Measurements from ENCODE around the gene CLK4. TPM values are rescaled to one million over a fixed set of nuclear protein-coding genes. Genes with fewer than 3 reads are reported as not detected.

CLK4 gene
- total and polyA plus RNA-seq, 2 experiments from 2014 or later: 11.8 to 14.1 TPM

- no peak for TF ChIP-seq EZH2 (IDR thresholded peaks at IDR 0.05; ENCODE audit: insufficient read depth, poor library complexity, severe bottlenecking)
- TF ChIP-seq EZH2phosphoT487 (IDR thresholded peaks at IDR 0.05; ENCODE audit: insufficient read depth, low read depth): no peak
- H3K27ac ChIP-seq: no peak overlapping the region
Observed at GRCh38 chr5:178569485-178569884, 57.4 kb downstream of the CLK4 start.

DNA sequence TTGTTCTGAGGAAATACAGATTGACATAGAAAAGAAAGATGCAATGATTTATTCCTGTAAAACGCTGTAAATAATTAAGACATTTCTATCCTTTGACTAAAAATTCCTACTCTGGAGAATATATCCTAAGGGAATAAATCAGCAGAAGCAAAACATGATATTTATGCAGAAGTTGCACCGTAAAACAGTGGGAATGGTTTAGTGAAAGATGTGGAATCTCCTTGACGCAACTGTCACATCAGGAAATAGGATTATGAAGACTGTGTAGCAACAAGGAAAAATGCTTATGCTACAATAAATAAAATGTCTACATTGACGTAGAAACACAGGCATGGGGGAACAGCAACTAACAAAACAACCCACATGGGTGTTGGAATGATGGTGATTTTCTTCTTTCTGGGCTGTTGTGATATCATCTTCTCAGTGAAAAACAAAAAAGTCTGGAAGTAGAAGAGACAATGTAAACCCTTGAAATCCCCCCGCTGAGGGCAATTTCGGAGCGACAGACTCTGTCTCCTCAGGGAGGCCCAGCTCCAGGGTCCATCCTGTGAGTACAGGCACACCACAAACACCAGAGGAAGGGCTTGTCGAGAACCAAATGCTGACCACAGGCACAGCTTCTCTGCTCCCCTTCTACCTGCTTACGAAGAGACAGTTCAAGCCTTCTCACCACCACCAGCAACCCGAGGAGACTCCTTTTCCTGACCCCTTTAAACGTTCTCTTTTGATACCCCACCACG lies 61.9 kb downstream of the CLK4 start:
- in situ Hi-C loops (cut with MboI): no loop called here
- no peak overlapping the region for H3K9ac ChIP-seq
- no peaks in the 10 kb centered on the region for H3K27me3 ChIP-seq (replicated peaks; ENCODE audit: insufficient read depth)
- WGBS, 2 experiments (ENCODE audit: low coverage in 1 of 2, low lambda C conversion rate in 2 of 2, missing lambda C conversion rate in 2 of 2): 35 to 38% methylated on average over 12 of the region's 12 CpGs
- H3K9me2 ChIP-seq (ENCODE audit: insufficient read depth): no peaks in the 10 kb centered on the region
- TF ChIP-seq EZH2phosphoT487 (IDR thresholded peaks at IDR 0.05; ENCODE audit: insufficient read depth, low read depth) (no peak), EZH2 (IDR thresholded peaks at IDR 0.05; ENCODE audit: insufficient read depth, poor library complexity, severe bottlenecking) (no peak)
- no peaks in the 10 kb centered on the region for H4K20me1 ChIP-seq (ENCODE audit: insufficient read depth)
- H3K79me2 ChIP-seq (ENCODE audit: insufficient read depth): no peaks in the 10 kb centered on the region
- no peaks in the 10 kb centered on the region for H3F3A ChIP-seq (ENCODE audit: insufficient read depth)
- no peaks in the 10 kb centered on the region for H3K4me1 ChIP-seq (ENCODE audit: insufficient read depth)
- H3K4me2 ChIP-seq (ENCODE audit: unreplicated experiment): no peak overlapping the region
- H3K27ac ChIP-seq: no peak overlapping the region
- no peak overlapping the region for H2AFZ ChIP-seq
- no peak overlapping the region for H3K4me3 ChIP-seq
- no peaks in the 10 kb centered on the region for H3K36me3 ChIP-seq (ENCODE audit: low read depth)
- no peak for DNase-seq
- no peaks in the 10 kb centered on the region for H3K9me3 ChIP-seq (ENCODE audit: low read depth)

More at GRCh38 chr5:178569485-178569884, 57.4 kb downstream of the CLK4 start:
- H3K4me1 ChIP-seq (ENCODE audit: insufficient read depth): no peaks in the 10 kb centered on the region
- no peaks in the 10 kb centered on the region for H3K36me3 ChIP-seq (ENCODE audit: low read depth)
- H3F3A ChIP-seq (ENCODE audit: insufficient read depth): no peaks in the 10 kb centered on the region
- DNase-seq: no peak
- no peaks in the 10 kb centered on the region for H3K79me2 ChIP-seq (ENCODE audit: insufficient read depth)
- in situ Hi-C loops (cut with MboI): no loop called here
- no peak overlapping the region for H2AFZ ChIP-seq
- H3K9me2 ChIP-seq (ENCODE audit: insufficient read depth): no peaks in the 10 kb centered on the region
- no peaks in the 10 kb centered on the region for H4K20me1 ChIP-seq (ENCODE audit: insufficient read depth)
- 0 to 9% methylated on average over 2 of the region's 2 CpGs for WGBS, 2 experiments (ENCODE audit: low coverage in 1 of 2, low lambda C conversion rate in 2 of 2, missing lambda C conversion rate in 2 of 2)
- no peak overlapping the region for H3K4me3 ChIP-seq
- no peaks in the 10 kb centered on the region for H3K27me3 ChIP-seq (replicated peaks; ENCODE audit: insufficient read depth)
- no peaks in the 10 kb centered on the region for H3K9me3 ChIP-seq (ENCODE audit: low read depth)
- H3K4me2 ChIP-seq (ENCODE audit: unreplicated experiment): no peak overlapping the region
- H3K9ac ChIP-seq: no peak overlapping the region

DNA sequence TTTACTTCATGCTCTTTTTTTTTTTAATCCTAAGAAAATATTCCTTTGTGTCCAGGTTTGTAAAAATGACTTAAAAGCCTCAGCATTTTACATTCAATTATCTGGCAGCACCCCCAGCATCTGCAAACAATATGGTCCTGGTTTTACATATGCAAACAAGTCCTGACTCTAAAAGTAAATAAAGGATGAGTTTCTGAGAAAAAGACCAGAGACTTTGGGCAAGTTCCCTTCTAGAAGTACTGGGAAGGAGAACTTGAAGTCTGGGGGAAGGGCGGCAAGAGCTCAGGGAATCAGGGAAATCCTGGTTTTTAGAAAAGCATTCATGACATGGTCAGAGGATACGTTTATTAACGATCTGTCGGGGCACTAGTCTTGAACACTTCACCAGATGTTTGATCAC lies 62.5 kb downstream of the CLK4 start:
- in situ Hi-C loops (cut with MboI): no loop called here
- no peak overlapping the region for H3K4me2 ChIP-seq (ENCODE audit: unreplicated experiment)
- no peaks in the 10 kb centered on the region for H3K36me3 ChIP-seq (ENCODE audit: low read depth)

GRCh38 chr5:178563621-178564020 lies 63.2 kb downstream of the CLK4 start:
- H3K9me2 ChIP-seq (ENCODE audit: insufficient read depth): no peaks in the 10 kb centered on the region
- H3K27ac ChIP-seq: no peak overlapping the region
- no peaks in the 10 kb centered on the region for H3F3A ChIP-seq (ENCODE audit: insufficient read depth)
- H3K79me2 ChIP-seq (ENCODE audit: insufficient read depth): no peaks in the 10 kb centered on the region
- TF ChIP-seq EZH2 (IDR thresholded peaks at IDR 0.05; ENCODE audit: insufficient read depth, poor library complexity, severe bottlenecking) (no peak), EZH2phosphoT487 (IDR thresholded peaks at IDR 0.05; ENCODE audit: insufficient read depth, low read depth) (no peak)
- H3K4me3 ChIP-seq: no peak overlapping the region
- in situ Hi-C loops (cut with MboI): no loop called here
- H3K9me3 ChIP-seq (ENCODE audit: low read depth): no peaks in the 10 kb centered on the region
- H3K9ac ChIP-seq: no peak overlapping the region
- 61 to 62% methylated on average over 8 of the region's 8 CpGs for WGBS, 2 experiments (ENCODE audit: low coverage in 1 of 2, low lambda C conversion rate in 2 of 2, missing lambda C conversion rate in 2 of 2)
- H4K20me1 ChIP-seq (ENCODE audit: insufficient read depth): no peaks in the 10 kb centered on the region
- H2AFZ ChIP-seq: no peak overlapping the region
- no peak for DNase-seq
- H3K36me3 ChIP-seq (ENCODE audit: low read depth): no peaks in the 10 kb centered on the region
- no peak overlapping the region for H3K4me2 ChIP-seq (ENCODE audit: unreplicated experiment)
- no peaks in the 10 kb centered on the region for H3K27me3 ChIP-seq (replicated peaks; ENCODE audit: insufficient read depth)
- no peaks in the 10 kb centered on the region for H3K4me1 ChIP-seq (ENCODE audit: insufficient read depth)

More for the DNA sequence above, 62.5 kb downstream of the CLK4 start:
- Histone ChIP-seq H3K79me2 (ENCODE audit: insufficient read depth) (no peaks in the 10 kb centered on the region), H4K20me1 (ENCODE audit: insufficient read depth) (no peaks in the 10 kb centered on the region), H3K9me2 (ENCODE audit: insufficient read depth) (no peaks in the 10 kb centered on the region), H3K4me1 (ENCODE audit: insufficient read depth) (no peaks in the 10 kb centered on the region), H3K27me3 (replicated peaks; ENCODE audit: insufficient read depth) (no peaks in the 10 kb centered on the region), H3K9me3 (ENCODE audit: low read depth) (no peaks in the 10 kb centered on the region), H3K4me3 (no peak overlapping the region), H2AFZ (no peak overlapping the region), H3F3A (ENCODE audit: insufficient read depth) (no peaks in the 10 kb centered on the region), H3K9ac (no peak overlapping the region), H3K27ac (no peak overlapping the region)
- DNase-seq: no peak
- 1 to 2% methylated on average over 4 of the region's 4 CpGs for WGBS, 2 experiments (ENCODE audit: low coverage in 1 of 2, low lambda C conversion rate in 2 of 2, missing lambda C conversion rate in 2 of 2)
- no peak for TF ChIP-seq EZH2phosphoT487 (IDR thresholded peaks at IDR 0.05; ENCODE audit: insufficient read depth, low read depth)
- no peak for TF ChIP-seq EZH2 (IDR thresholded peaks at IDR 0.05; ENCODE audit: insufficient read depth, poor library complexity, severe bottlenecking)

Measured in GM23248 (cell line).